GM12878 (cell line): ENCODE measurements around the gene STK33. TPM values are rescaled to one million over a fixed set of nuclear protein-coding genes. Genes with fewer than 3 reads are reported as not detected.
A peak's percentile ranks its signal among the peaks of the same experiment; 100 is the strongest.

ENCODE experiments used
- ATAC-seq: fragments of 200-7000 bp; cut with Tn5 transposase; 3 replicates; pipeline ENCODE4 v1.9.1; 2020; ENCODE audit warnings: mild to moderate bottlenecking, moderate library complexity
- BruUV-seq: library from RNA; stranded (reverse); fragments of 400-500 nt; replicated peaks from 2 replicates; lab custom pipeline; 2021; lab: Mats Ljungman, UMichigan
- CTCF ChIA-PET: fragments of 300-600 bp; sonication (Branson Sonifier 250); formaldehyde crosslinking; extraction: SDS; loops from one replicate; lab custom pipeline; 2021; ENCODE audit warnings: inconsistent platforms; lab: Yijun Ruan, JAX
- POLR2A ChIA-PET: fragments of 350-600 bp; formaldehyde crosslinking; extraction: SDS; loops from one replicate; lab custom pipeline; 2021; ENCODE audit warnings: inconsistent platforms; lab: Charles Lee
- RAD21 ChIA-PET: fragments of 300-600 bp; sonication (Branson Sonifier 250); formaldehyde crosslinking; loops from one replicate; lab custom pipeline; 2023; ENCODE audit warnings: antibody characterized with exemption; ENCODE audit not compliant: unreplicated experiment; lab: Charles Lee
- SMC1A ChIA-PET: fragments of 300-600 bp; sonication (Branson Sonifier 250); formaldehyde crosslinking; loops from one replicate; lab custom pipeline; 2023; ENCODE audit not compliant: unreplicated experiment, uncharacterized antibody; lab: Charles Lee
- DNase-seq: peaks from one replicate; pipeline ENCODE4 v3.0.0-alpha.2; 2011; ENCODE audit warnings: low read depth, low spot score
- FAIRE-seq: peaks from 3 replicates; lab custom pipeline; 2011; peaks lifted over from hg19 to GRCh38; lab: Jason Lieb, UNC
- H2AFZ ChIP-seq: 2 replicates; pipeline ENCODE4 v1.6.0; 2011; ENCODE audit warnings: low read depth, low read length, control low read depth; ENCODE audit not compliant: control insufficient read depth
- H3K27ac ChIP-seq: 2 replicates; pipeline ENCODE4 v1.5.1; 2011; ENCODE audit warnings: control low read depth; ENCODE audit not compliant: control insufficient read depth, insufficient read depth
- H3K27me3 ChIP-seq, 2 experiments: replicated peaks in 1 of 2; 2 replicates each; pipeline versions ENCODE4 v1.6.0 to v1.6.1; 2011; ENCODE audit warnings: low read length in 1 of 2; ENCODE audit not compliant: control insufficient read depth in 2 of 2, insufficient read depth in 2 of 2
- H3K36me3 ChIP-seq, 2 experiments: 2 replicates each; pipeline ENCODE4 v1.5.1; 2011; ENCODE audit warnings: low read length in 1 of 2; ENCODE audit not compliant: control insufficient read depth in 2 of 2, insufficient read depth in 2 of 2
- H3K4me1 ChIP-seq: 2 replicates; pipeline ENCODE4 v1.6.1; 2011; ENCODE audit warnings: mild to moderate bottlenecking, low read length, moderate library complexity, mixed read lengths; ENCODE audit not compliant: control insufficient read depth, insufficient read depth
- H3K4me2 ChIP-seq: 2 replicates; pipeline ENCODE4 v1.6.0; 2011; ENCODE audit warnings: control low read depth; ENCODE audit not compliant: control insufficient read depth, insufficient read depth
- H3K4me3 ChIP-seq: fragments of 200-600 bp; sonication (generic); 2 replicates; pipeline ENCODE4 v1.5.1; 2016
- H3K79me2 ChIP-seq: 2 replicates; pipeline ENCODE4 v1.6.0; 2011; ENCODE audit warnings: low read length; ENCODE audit not compliant: control insufficient read depth, insufficient read depth
- H3K9ac ChIP-seq: 2 replicates; pipeline ENCODE4 v1.8.0; 2011; ENCODE audit warnings: low read length, control low read depth, mixed read lengths; ENCODE audit not compliant: control insufficient read depth, insufficient read depth
- H3K9me3 ChIP-seq: replicated peaks from 3 replicates; pipeline ENCODE4 v1.5.1; 2011; ENCODE audit warnings: mild to moderate bottlenecking, low read length; ENCODE audit not compliant: control insufficient read depth, insufficient read depth
- H4K20me1 ChIP-seq: 2 replicates; pipeline ENCODE4 v1.6.0; 2011; ENCODE audit not compliant: control insufficient read depth, insufficient read depth
- ATF7 ChIP-seq: fragments of 450-650 bp; IDR thresholded peaks from 2 replicates; pipeline ENCODE4 v1.6.1; 2016; ENCODE audit warnings: low read depth, mild to moderate bottlenecking
- EED ChIP-seq: sonication (generic); IDR thresholded peaks from 2 replicates; pipeline ENCODE4 v1.6.1; 2016; ENCODE audit warnings: antibody characterized with exemption, low read depth
- HCFC1 ChIP-seq: fragments of 150-350 bp; IDR thresholded peaks from 2 replicates; pipeline ENCODE4 v1.6.1; 2014; ENCODE audit warnings: low read length
- MAX ChIP-seq: IDR thresholded peaks from 2 replicates; pipeline ENCODE4 v1.6.1; 2012; ENCODE audit warnings: low read depth, low read length, improper control_type of control experiment
- MTA2 ChIP-seq: fragments of 450-650 bp; IDR thresholded peaks from 2 replicates; pipeline ENCODE4 v1.6.1; 2016; ENCODE audit warnings: low read depth, mild to moderate bottlenecking, moderate library complexity
- NFYB ChIP-seq: IDR thresholded peaks from 2 replicates; pipeline ENCODE4 v1.6.1; 2011; ENCODE audit warnings: low read depth, mild to moderate bottlenecking, low read length, improper control_type of control experiment, moderate library complexity; ENCODE audit not compliant: insufficient read depth
- PRDM15 ChIP-seq: fragments of 450-650 bp; formaldehyde crosslinking; IDR thresholded peaks from 2 replicates; pipeline ENCODE4 v1.4.0; 2020; ENCODE audit warnings: mild to moderate bottlenecking, moderate library complexity
- RUNX3 ChIP-seq: IDR thresholded peaks from 2 replicates; pipeline ENCODE4 v1.6.1; 2012; ENCODE audit warnings: low read length, inconsistent platforms
- SREBF2 ChIP-seq: IDR thresholded peaks from 2 replicates; pipeline ENCODE4 v1.6.1; 2012; ENCODE audit warnings: mild to moderate bottlenecking, low read length
- TBL1XR1 ChIP-seq: IDR thresholded peaks from 2 replicates; pipeline ENCODE4 v1.6.1; 2012; ENCODE audit warnings: low read depth, low read length, improper control_type of control experiment
- TCF3 ChIP-seq: IDR thresholded peaks from 2 replicates; pipeline ENCODE4 v1.6.1; 2012; ENCODE audit warnings: low read depth, mild to moderate bottlenecking, low read length, borderline replicate concordance; ENCODE audit not compliant: insufficient read depth
- ZNF687 ChIP-seq: fragments of 450-650 bp; IDR thresholded peaks from 2 replicates; pipeline ENCODE4 v1.6.1; 2017; ENCODE audit warnings: mild to moderate bottlenecking, moderate library complexity
- WGBS: methylation state at CpG from one replicate; pipeline ENCODE4 v1.1.6; 2016; ENCODE audit warnings: low lambda C conversion rate; ENCODE audit not compliant: insufficient replicate concordance, insufficient coverage; ENCODE audit errors: missing lambda C conversion rate; 5-methylcytosine and 5-hydroxymethylcytosine counted together
- in situ Hi-C: fragments of 300-500 bp; cut with MboI; formaldehyde crosslinking; loops from 9 replicates; pipeline ENCODE4 v1.14.3; 2018; ENCODE audit warnings: mixed read lengths
- intact Hi-C: fragments of 100-400 bp; cut with micrococcal nuclease; formaldehyde crosslinking; loops from one replicate; pipeline ENCODE4 v1.14.2; 2022; ENCODE audit not compliant: unreplicated experiment
- polyA plus RNA-seq, 11 experiments: library from polyadenylated mRNA; depleted of rRNA in 4 of 11; unstranded in 6 of 11; stranded (reverse) in 5 of 11; fragments of >200 nt; fragmentation: Nextera tagmentation in 4 of 11; fragmentation: Illumina TruSeq in 1 of 11; extraction: Ambion mirVana in 4 of 11; extraction: Trizol in 1 of 11; gene quantifications; 1 replicate in 1 of 11; 2 replicates in 10 of 11; pipeline versions ENCODE4 v1.2.1 to v1.2.3, GENCODE V29; 2011 to 2016; ENCODE audit warnings: inconsistent platforms in 2 of 11, missing spikeins in 2 of 11, low read depth in 1 of 11
- total RNA-seq, 4 experiments: library from RNA; depleted of rRNA in 3 of 4; stranded (reverse); fragments of >200 nt in 3 of 4; fragmentation: Illumina TruSeq in 1 of 4; extraction: Trizol in 1 of 4; gene quantifications; 2 replicates each; pipeline versions ENCODE4 v1.2.1 to v1.2.3, GENCODE V29; 2013 to 2021
- TF ChIP-seq, protein P1 (sequence below): fragments of 450-650 bp; IDR thresholded peaks from 2 replicates; pipeline ENCODE4 v1.6.1; 2017; ENCODE audit warnings: mild to moderate bottlenecking

Gene STK33
- total and polyA plus RNA-seq, 10 of the 15 experiments (the other 5 are each of a cell fraction or from before 2014, with no cell fraction given) = 5.2 to 27.3 (median 18.3) TPM

- DNase-seq (peak; percentile 12), FAIRE-seq (no peak), ATAC-seq (peak; percentile 84)
- Histone ChIP-seq H3K27me3 (no peaks in the 10 kb centered on the region), H3K4me1 (peaks cover 4% of the 10 kb centered on the region), H2AFZ (no peak overlapping the region), H3K9me3 (no peaks in the 10 kb centered on the region), H3K9ac (no peak overlapping the region), H3K27ac (no peak overlapping the region), H3K4me2 (no peak overlapping the region), H3K36me3 (no peaks in the 10 kb centered on the region), H3K79me2 (no peaks in the 10 kb centered on the region), H3K4me3 (no peak overlapping the region), H4K20me1 (no peaks in the 10 kb centered on the region)
- WGBS = 75% methylated on average over 12 of the region's 12 CpGs
- ChIA-PET SMC1A (interaction anchor here (1.1 kb wide), 1 partner anchor 42 kb away, joined by 3 read pairs; no protein-coding TSS in a partner anchor), CTCF (interaction anchor here (1.3 kb wide), 1 partner anchor 11 kb away, joined by 3 read pairs; no protein-coding TSS in a partner anchor), RAD21 (interaction anchor here (1.0 kb wide), 1 partner anchor 177 kb away, joined by 3 read pairs; no protein-coding TSS in a partner anchor), POLR2A (no interaction called here)
- no TSS peak for BruUV-seq
- intact Hi-C loops = no loop called here
- in situ Hi-C loops = no loop called here
- TF ChIP-seq TBL1XR1 (no peak), MAX (no peak), ATF7 (no peak), EED (no peak), TCF3 (no peak), PRDM15 (CRISPR knock-in tag) (no peak), ZNF687 (no peak), NFYB (no peak), HCFC1 (no peak), RUNX3 (peak; percentile 25; the same call in 1 of the 2 replicates), MTA2 (peak; percentile 43; the same call in 1 of the 2 replicates), SREBF2 (no peak)
- TF ChIP-seq, protein P1, sequence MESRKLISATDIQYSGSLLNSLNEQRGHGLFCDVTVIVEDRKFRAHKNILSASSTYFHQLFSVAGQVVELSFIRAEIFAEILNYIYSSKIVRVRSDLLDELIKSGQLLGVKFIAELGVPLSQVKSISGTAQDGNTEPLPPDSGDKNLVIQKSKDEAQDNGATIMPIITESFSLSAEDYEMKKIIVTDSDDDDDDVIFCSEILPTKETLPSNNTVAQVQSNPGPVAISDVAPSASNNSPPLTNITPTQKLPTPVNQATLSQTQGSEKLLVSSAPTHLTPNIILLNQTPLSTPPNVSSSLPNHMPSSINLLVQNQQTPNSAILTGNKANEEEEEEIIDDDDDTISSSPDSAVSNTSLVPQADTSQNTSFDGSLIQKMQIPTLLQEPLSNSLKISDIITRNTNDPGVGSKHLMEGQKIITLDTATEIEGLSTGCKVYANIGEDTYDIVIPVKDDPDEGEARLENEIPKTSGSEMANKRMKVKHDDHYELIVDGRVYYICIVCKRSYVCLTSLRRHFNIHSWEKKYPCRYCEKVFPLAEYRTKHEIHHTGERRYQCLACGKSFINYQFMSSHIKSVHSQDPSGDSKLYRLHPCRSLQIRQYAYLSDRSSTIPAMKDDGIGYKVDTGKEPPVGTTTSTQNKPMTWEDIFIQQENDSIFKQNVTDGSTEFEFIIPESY = no peak
Measured at GRCh38 chr11:8386134-8386864, 207.7 kb downstream of the STK33 start.
